Measurements from ENCODE around the gene CNN2.

GRCh38 chr19:1035998-1036621, 9.7 kb downstream of the CNN2 start:
- TF ChIP-seq POLR2A (IDR thresholded peaks at IDR 0.05; ENCODE audit: low read depth, low read length) (peak; percentile 61; the same call in 1 of the 2 replicates), TAF1 (IDR thresholded peaks at IDR 0.05; ENCODE audit: borderline replicate concordance, low read depth, low read length) (no peak), POLR2AphosphoS5 (IDR thresholded peaks at IDR 0.05; ENCODE audit: low read depth, low read length) (peak; percentile 82)

All from GM12892 (cell line).